ENCODE results near the gene SEPTIN14. TPM values are rescaled to one million over a fixed set of nuclear protein-coding genes. Genes with fewer than 3 reads are reported as not detected.

Gene SEPTIN14
- total and polyA plus RNA-seq, 2 experiments from 2014 or later, result not detected

- Histone ChIP-seq H3K9me3 (ENCODE audit: low read depth) (no peaks in the 10 kb centered on the region), H3K27ac (no peak overlapping the region), H3K4me1 (ENCODE audit: insufficient read depth) (no peaks in the 10 kb centered on the region), H3K4me2 (no peak overlapping the region), H3K27me3 (no peaks in the 10 kb centered on the region), H2AFZ (no peak overlapping the region), H4K20me1 (ENCODE audit: insufficient read depth, poor library complexity, severe bottlenecking) (no peaks in the 10 kb centered on the region), H3K4me3 (no peak overlapping the region), H3K79me2 (no peaks in the 10 kb centered on the region), H3K36me3 (replicated peaks; ENCODE audit: insufficient read depth, low read depth) (no peaks in the 10 kb centered on the region), H3K9me2 (replicated peaks; ENCODE audit: insufficient read depth) (no peaks in the 10 kb centered on the region)
- 65% methylated on average over 4 of the region's 4 CpGs for WGBS (ENCODE audit: low lambda C conversion rate, missing lambda C conversion rate)
- TF ChIP-seq, protein P1, sequence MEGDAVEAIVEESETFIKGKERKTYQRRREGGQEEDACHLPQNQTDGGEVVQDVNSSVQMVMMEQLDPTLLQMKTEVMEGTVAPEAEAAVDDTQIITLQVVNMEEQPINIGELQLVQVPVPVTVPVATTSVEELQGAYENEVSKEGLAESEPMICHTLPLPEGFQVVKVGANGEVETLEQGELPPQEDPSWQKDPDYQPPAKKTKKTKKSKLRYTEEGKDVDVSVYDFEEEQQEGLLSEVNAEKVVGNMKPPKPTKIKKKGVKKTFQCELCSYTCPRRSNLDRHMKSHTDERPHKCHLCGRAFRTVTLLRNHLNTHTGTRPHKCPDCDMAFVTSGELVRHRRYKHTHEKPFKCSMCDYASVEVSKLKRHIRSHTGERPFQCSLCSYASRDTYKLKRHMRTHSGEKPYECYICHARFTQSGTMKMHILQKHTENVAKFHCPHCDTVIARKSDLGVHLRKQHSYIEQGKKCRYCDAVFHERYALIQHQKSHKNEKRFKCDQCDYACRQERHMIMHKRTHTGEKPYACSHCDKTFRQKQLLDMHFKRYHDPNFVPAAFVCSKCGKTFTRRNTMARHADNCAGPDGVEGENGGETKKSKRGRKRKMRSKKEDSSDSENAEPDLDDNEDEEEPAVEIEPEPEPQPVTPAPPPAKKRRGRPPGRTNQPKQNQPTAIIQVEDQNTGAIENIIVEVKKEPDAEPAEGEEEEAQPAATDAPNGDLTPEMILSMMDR (IDR thresholded peaks at IDR 0.05; ENCODE audit: poor library complexity), result no peak
- TF ChIP-seq EZH2phosphoT487 (IDR thresholded peaks at IDR 0.05; ENCODE audit: low read depth, severe bottlenecking, unreplicated experiment), result no peak
- no peak for TF ChIP-seq EZH2 (IDR thresholded peaks at IDR 0.05; ENCODE audit: borderline replicate concordance)
- DNase-seq (ENCODE audit: low spot score), result no peak
Measured at GRCh38 chr7:55784151-55784550, 78.4 kb downstream of the SEPTIN14 start.

- 15% methylated on average over 2 of the region's 2 CpGs for WGBS (ENCODE audit: low lambda C conversion rate, missing lambda C conversion rate)
- H3K4me3 ChIP-seq, result no peak overlapping the region
- no peak for DNase-seq (ENCODE audit: low spot score)
- H3K36me3 ChIP-seq (replicated peaks; ENCODE audit: insufficient read depth, low read depth), result no peaks in the 10 kb centered on the region
- TF ChIP-seq EZH2phosphoT487 (IDR thresholded peaks at IDR 0.05; ENCODE audit: low read depth, severe bottlenecking, unreplicated experiment) (no peak), EZH2 (IDR thresholded peaks at IDR 0.05; ENCODE audit: borderline replicate concordance) (no peak)
- TF ChIP-seq, protein P1 (IDR thresholded peaks at IDR 0.05; ENCODE audit: poor library complexity), result no peak
- H2AFZ ChIP-seq, result no peak overlapping the region
- no peaks in the 10 kb centered on the region for H3K27me3 ChIP-seq
- H3K9me2 ChIP-seq (replicated peaks; ENCODE audit: insufficient read depth), result no peaks in the 10 kb centered on the region
- no peaks in the 10 kb centered on the region for H3K9me3 ChIP-seq (ENCODE audit: low read depth)
- H3K4me1 ChIP-seq (ENCODE audit: insufficient read depth), result no peaks in the 10 kb centered on the region
- H4K20me1 ChIP-seq (ENCODE audit: insufficient read depth, poor library complexity, severe bottlenecking), result no peaks in the 10 kb centered on the region
- no peak overlapping the region for H3K4me2 ChIP-seq
- H3K27ac ChIP-seq, result no peak overlapping the region
- no peaks in the 10 kb centered on the region for H3K79me2 ChIP-seq
Measured at GRCh38 chr7:55778631-55779030, 83.9 kb downstream of the SEPTIN14 start.

GRCh38 chr7:55776196-55776595, 86.4 kb downstream of the SEPTIN14 start:
- H3K4me2 ChIP-seq, result no peak overlapping the region
- 85% methylated on average over 8 of the region's 8 CpGs for WGBS (ENCODE audit: low lambda C conversion rate, missing lambda C conversion rate)
- H3K4me1 ChIP-seq (ENCODE audit: insufficient read depth), result no peaks in the 10 kb centered on the region
- no peaks in the 10 kb centered on the region for H4K20me1 ChIP-seq (ENCODE audit: insufficient read depth, poor library complexity, severe bottlenecking)
- no peak overlapping the region for H3K27ac ChIP-seq
- TF ChIP-seq, protein P1 (IDR thresholded peaks at IDR 0.05; ENCODE audit: poor library complexity), result no peak
- TF ChIP-seq EZH2 (IDR thresholded peaks at IDR 0.05; ENCODE audit: borderline replicate concordance) (no peak), EZH2phosphoT487 (IDR thresholded peaks at IDR 0.05; ENCODE audit: low read depth, severe bottlenecking, unreplicated experiment) (no peak)
- H3K79me2 ChIP-seq, result no peaks in the 10 kb centered on the region
- H3K27me3 ChIP-seq, result no peaks in the 10 kb centered on the region
- H3K4me3 ChIP-seq, result no peak overlapping the region
- no peak for DNase-seq (ENCODE audit: low spot score)
- no peaks in the 10 kb centered on the region for H3K9me3 ChIP-seq (ENCODE audit: low read depth)
- no peaks in the 10 kb centered on the region for H3K9me2 ChIP-seq (replicated peaks; ENCODE audit: insufficient read depth)
- no peak overlapping the region for H2AFZ ChIP-seq
- no peaks in the 10 kb centered on the region for H3K36me3 ChIP-seq (replicated peaks; ENCODE audit: insufficient read depth, low read depth)

DNA sequence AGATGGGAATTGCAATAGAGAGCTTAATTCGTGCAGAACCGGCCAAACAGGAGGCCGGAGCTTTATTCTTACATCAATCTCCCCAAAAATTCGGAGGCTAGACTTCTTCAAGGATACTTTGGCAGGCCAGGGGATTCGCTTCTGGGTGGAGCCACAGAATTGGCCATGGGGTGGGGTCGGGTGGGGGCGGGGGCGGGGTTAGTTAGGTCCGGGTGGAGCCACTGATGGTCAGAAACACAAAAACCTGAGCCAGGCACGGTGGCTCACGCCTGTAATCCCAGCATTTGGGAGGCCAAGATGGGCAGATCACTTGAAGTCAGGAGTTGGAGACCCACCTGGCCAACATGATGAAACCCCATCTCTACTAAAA, 87.5 kb downstream of the SEPTIN14 start:
- no peak overlapping the region for H3K4me2 ChIP-seq
- H3K4me3 ChIP-seq, result no peak overlapping the region
- H3K27ac ChIP-seq, result no peak overlapping the region
- H3K4me1 ChIP-seq (ENCODE audit: insufficient read depth), result no peaks in the 10 kb centered on the region
- no peaks in the 10 kb centered on the region for H3K9me3 ChIP-seq (ENCODE audit: low read depth)
- DNase-seq (ENCODE audit: low spot score), result no peak
- no peaks in the 10 kb centered on the region for H3K9me2 ChIP-seq (replicated peaks; ENCODE audit: insufficient read depth)
- H3K79me2 ChIP-seq, result no peaks in the 10 kb centered on the region
- H3K27me3 ChIP-seq, result no peaks in the 10 kb centered on the region
- H4K20me1 ChIP-seq (ENCODE audit: insufficient read depth, poor library complexity, severe bottlenecking), result no peaks in the 10 kb centered on the region
- 78% methylated on average over 11 of the region's 11 CpGs for WGBS (ENCODE audit: low lambda C conversion rate, missing lambda C conversion rate)
- no peak overlapping the region for H2AFZ ChIP-seq
- no peak for TF ChIP-seq EZH2phosphoT487 (IDR thresholded peaks at IDR 0.05; ENCODE audit: low read depth, severe bottlenecking, unreplicated experiment)
- TF ChIP-seq, protein P1 (IDR thresholded peaks at IDR 0.05; ENCODE audit: poor library complexity), result no peak
- no peak for TF ChIP-seq EZH2 (IDR thresholded peaks at IDR 0.05; ENCODE audit: borderline replicate concordance)
- no peaks in the 10 kb centered on the region for H3K36me3 ChIP-seq (replicated peaks; ENCODE audit: insufficient read depth, low read depth)
